HL-60/S4 treated with retinoic acid at 250 ng/mL for 4 days and 3 days (cell line): Measurements from ENCODE around the gene TBC1D8.

Experiments used
- in situ Hi-C: fragments of 300-500 bp; cut with MboI; formaldehyde crosslinking; loops from 2 replicates; pipeline ENCODE4 v1.7.0; 2022; ENCODE audit warnings: low sequenced_read_pairs

Gene TBC1D8

GRCh38 chr2:100984892-100985307 lies 166.3 kb downstream of the TBC1D8 start:
- in situ Hi-C loops = loop anchor here (10.0 kb wide), 1 partner anchor 370 kb away; no protein-coding TSS in a partner anchor

GRCh38 chr2:100983684-100984310 lies 167.4 kb downstream of the TBC1D8 start:
- in situ Hi-C loops = loop anchor here (10.0 kb wide), 1 partner anchor 369 kb away; no protein-coding TSS in a partner anchor

DNA sequence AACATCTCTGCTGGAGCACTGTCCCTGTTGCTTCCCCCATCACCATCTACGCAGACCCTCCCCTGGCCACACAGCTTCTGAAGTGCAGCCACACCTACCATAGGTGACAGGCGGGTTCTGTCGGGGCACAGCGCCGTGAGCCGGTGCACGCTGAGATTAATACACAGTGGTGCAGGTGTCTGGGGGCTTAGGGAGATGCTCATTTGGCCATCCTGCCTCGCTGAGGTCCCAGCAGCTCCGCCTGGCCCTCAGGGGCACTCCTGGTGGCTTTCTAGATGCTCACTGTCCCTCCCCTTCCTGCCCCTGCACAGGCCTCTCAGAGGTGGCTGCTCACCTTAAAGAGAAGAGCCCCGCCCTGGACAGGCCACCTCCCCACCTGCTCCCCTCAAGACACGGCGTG lies 168.0 kb downstream of the TBC1D8 start:
- in situ Hi-C loops = loop anchor here (10.0 kb wide), 1 partner anchor 368 kb away; no protein-coding TSS in a partner anchor

GRCh38 chr2:100982431-100982861 lies 168.7 kb downstream of the TBC1D8 start:
- in situ Hi-C loops = loop anchor here (10.0 kb wide), 1 partner anchor 368 kb away; no protein-coding TSS in a partner anchor

DNA sequence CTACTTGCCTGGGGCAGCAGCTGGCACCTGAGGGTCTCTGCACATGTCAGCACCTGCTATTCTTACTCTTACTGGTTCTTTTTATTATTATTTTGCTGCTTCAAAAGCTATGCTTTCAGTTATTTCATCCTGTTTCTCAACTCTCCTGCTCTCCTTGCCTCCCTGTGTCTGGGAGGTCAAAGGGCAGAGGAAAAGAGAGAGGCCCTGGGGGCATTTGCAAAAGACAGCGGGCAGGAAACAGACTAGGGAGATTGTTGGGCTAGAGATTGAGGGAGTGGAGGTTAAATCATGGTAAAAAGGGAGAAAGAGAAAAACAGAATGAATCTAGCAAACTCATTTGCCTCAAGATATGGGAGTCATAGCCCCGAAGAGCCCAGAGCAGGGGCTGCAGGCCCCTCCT lies 170.2 kb downstream of the TBC1D8 start:
- in situ Hi-C loops = loop anchor here (10.0 kb wide), 1 partner anchor 366 kb away; no protein-coding TSS in a partner anchor

GRCh38 chr2:100980046-100980445 lies 171.1 kb downstream of the TBC1D8 start:
- in situ Hi-C loops = loop anchor here (10.0 kb wide), 1 partner anchor 365 kb away; no protein-coding TSS in a partner anchor

DNA sequence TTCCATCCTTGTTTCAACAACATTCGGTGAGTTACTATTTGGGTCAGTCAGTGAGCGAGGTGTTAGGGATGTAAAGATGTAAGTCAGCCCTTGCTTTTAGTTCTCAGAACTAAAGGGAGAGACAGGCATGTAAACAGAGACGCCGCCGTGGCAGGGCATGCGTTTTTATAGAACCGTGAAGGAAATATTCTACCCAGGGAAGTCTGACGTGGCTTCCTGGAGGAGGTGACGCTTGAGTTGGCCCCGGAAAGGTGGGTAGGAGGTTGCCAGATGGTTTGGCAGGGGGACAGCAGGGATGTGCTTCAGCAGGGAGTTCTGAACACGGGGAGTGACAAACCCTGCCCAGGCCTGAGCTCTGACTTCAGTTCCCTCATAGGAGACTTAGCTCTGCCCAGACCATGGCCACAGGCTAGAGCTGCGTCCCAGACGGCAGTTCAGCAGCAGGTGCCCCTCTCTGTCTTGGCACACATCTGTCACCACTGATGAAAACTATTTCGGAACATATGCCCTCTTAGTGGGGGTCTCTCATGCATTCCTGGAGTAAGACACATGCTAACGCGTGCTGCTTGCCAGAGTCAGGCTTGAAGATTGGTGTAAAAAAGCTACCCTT lies 172.5 kb downstream of the TBC1D8 start:
- in situ Hi-C loops = no loop called here

DNA sequence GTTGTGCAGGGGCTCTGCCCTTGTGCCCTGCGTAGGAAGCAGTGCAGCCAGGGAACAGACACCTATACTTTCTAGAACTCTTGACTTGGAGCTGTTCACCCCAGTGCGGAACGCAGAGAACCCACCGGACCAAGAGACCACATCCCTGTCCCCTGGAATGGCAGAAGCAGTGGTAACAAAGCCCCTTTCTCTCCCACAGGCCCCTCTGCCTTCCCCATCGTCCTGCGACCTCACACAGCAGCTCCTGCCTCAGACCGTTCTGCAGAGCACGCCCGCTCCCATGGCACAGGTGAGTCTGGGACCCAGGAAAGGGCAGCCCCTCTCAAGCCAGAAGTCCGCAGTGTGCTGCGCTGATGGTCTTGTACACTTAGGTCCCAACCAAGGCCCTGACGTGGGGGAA lies 173.7 kb downstream of the TBC1D8 start:
- in situ Hi-C loops = no loop called here

GRCh38 chr2:100976645-100977391 lies 174.4 kb downstream of the TBC1D8 start:
- in situ Hi-C loops = no loop called here

DNA sequence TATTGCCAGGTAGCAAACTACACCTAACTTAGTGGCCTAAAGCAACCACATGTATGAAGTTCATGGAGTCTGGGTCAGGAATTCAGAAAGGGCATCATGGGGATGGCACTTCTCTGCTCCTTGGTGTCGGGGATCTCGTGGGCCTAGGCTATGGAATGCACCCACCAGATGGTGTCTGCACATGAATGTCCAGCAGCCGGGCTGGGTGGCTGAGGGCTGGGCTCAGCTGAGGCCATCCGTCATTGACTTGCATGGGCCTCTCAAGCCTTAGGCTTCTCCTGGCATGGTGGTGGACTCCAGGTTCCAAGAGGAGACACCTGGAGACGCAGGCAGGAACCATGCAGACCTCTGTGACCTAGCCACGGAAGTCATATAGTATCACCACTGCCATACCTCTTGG lies 175.1 kb downstream of the TBC1D8 start:
- in situ Hi-C loops = no loop called here

DNA sequence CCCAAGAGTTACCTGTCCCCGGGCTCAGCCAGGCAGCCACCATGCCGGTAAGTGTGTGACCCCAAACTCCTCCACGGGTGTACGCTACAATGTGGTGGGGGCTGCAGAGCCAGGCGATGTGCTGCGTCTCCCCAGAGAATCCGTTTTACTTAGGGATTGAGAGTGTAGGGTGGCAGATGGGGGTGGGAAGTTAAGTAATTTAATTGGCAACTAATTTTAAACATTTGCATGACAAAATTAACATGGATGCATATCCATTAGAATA lies 175.7 kb downstream of the TBC1D8 start:
- in situ Hi-C loops = no loop called here

DNA sequence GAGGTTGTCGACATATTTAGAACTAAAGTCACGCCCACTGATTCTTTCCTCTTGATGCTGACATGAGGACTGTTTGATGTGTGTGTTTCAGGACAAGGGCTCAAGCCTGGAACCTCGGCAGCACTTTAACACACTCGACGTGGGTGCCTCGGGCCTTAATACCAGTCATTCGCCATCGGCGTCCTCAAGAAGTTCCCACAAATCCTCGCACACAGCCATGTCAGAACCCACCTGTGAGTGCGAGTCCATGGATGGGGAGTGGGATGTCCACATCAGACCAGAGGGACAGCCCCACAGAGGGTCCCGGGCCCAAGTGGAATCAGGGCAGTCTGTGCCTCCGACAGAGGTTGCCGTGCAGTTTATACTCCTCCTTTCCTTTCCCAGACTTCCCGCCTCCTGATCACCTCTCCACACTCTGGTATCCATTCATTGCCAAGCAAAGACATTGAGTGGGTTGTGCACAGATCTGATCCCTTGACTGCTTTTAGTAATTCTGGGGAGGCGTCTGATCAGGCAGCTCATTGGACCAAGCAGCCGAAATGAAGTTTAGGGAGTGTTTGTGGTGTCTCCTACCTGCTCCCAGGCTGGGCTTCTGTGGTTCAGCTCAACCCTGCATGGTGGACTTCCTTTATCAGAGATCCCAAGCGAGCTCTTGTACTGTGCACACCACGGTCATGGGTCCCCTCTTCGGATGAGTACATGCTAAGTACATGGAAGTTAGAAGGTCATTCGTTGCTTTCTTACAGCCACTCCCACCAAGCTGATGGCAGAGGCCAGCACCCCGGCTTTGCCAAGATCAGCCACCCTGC lies 176.3 kb downstream of the TBC1D8 start:
- in situ Hi-C loops = no loop called here

DNA sequence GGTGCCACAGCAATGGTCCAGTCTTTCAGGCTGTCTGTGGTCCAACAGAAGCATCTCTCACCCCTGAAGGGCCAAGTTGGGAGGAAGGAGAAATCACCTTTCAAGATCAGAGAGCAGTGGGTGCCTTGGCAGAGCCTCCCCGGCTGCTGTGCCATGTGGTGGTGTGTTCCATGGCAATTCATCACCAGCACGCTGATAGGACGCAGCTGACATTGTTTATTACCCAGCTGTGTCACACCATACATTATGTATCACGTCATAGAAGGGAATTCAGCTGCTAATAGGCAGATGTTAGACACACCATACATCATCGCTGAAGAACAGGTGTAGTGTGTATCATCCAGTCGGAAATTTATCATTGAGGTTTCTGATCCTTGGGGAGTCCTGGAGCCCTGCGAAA lies 178.7 kb downstream of the TBC1D8 start:
- in situ Hi-C loops = no loop called here

GRCh38 chr2:100971221-100971620 lies 180.0 kb downstream of the TBC1D8 start:
- in situ Hi-C loops = no loop called here

DNA sequence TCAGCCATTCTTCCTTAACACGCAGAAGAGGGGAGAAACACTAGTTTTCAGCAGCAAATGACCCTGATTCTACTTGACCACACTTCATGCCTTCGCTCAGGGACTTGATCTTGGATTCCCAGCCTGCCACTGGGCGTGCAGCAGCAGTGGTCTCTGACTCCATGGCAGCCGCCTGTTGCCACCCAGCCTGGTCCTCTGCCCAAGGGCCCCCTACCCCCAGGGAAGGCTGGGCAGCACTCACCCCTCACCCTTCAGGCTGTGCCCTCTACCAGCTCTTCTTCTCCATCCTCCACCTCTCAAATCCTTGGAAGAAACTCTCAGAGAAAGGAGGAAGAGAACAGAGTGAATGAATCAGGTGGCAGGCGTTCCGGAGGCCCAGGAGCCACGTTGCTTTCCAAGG lies 181.2 kb downstream of the TBC1D8 start:
- in situ Hi-C loops = no loop called here

- in situ Hi-C loops = no loop called here
Observed at GRCh38 chr2:100968146-100969145, 182.7 kb downstream of the TBC1D8 start.

DNA sequence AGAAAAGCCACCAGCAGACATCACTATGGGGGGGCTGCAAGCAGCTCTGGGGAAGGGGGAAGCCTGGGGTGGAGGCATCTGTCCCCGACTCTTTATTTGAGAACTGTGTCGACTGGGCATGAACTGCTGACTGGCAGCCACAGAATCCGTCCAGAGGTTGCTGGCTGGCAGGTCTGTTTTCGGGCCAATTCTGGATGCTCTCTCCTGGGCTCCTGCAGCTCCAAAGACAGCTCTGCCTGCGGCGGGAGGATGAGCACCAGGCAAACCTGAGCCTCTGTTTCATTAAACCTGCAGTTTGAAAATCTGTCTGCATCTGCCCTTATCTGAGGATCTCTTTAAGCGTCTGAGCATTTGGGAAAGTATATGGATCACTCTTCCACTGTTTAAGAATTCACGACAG lies 183.5 kb downstream of the TBC1D8 start:
- in situ Hi-C loops = no loop called here

- in situ Hi-C loops = no loop called here
Observed at GRCh38 chr2:100965596-100965995, 185.6 kb downstream of the TBC1D8 start.

DNA sequence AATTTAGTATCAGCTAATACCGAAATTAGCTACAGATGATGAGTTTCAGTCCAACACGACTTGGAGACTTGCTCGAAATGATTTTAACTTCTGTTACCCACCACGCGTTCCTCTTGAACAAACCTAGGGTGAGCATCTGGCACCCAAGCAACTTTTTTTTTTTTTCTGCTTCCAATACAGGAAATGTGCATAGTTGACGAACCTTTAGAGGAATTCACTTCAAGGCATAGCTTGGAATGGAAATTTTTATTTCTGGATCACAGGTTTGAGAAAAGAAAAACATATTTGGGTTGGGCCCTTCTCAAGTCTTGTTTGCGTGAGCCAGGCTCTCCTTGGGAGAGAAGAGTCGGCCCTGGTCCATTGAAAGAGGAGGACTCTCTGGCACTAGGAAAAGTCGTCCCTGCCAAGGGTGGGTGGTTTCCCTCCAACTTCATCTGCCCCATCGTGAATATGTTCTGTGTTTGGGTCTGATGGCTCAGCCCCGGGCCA lies 186.5 kb downstream of the TBC1D8 start:
- in situ Hi-C loops = no loop called here

- in situ Hi-C loops = no loop called here
Observed at GRCh38 chr2:100964222-100964621, 187.0 kb downstream of the TBC1D8 start.
